Kidney (tissue), 14 donors: ENCODE data around the gene RNGTT. TPM values are rescaled to one million over a fixed set of nuclear protein-coding genes. Genes with fewer than 3 reads are reported as not detected.

ENCODE experiments used
- DNase-seq, 5 donors: peaks; one replicate each; pipeline ENCODE4 v3.0.0-alpha.2; 2013 to 2020
- FAIRE-seq: peaks from 2 replicates; lab custom pipeline; 2012; peaks lifted over from hg19 to GRCh38; lab: Jason Lieb, UNC
- H3K27ac ChIP-seq, 2 donors: one replicate each; pipeline ENCODE4 v1.7.0; 2013; ENCODE audit warnings: low read depth in 2 of 2, low read length in 2 of 2, inconsistent platforms in 1 of 2
- H3K27me3 ChIP-seq: one replicate; pipeline ENCODE4 v1.7.1; 2013; ENCODE audit warnings: low read length, inconsistent platforms; ENCODE audit not compliant: control insufficient read depth, insufficient read depth
- H3K36me3 ChIP-seq, 3 donors: one replicate each; pipeline versions ENCODE4 v1.7.0 to v1.7.1; 2013; ENCODE audit warnings: low read length in 3 of 3, control low read depth in 1 of 3, inconsistent platforms in 1 of 3; ENCODE audit not compliant: insufficient read depth in 3 of 3, control insufficient read depth in 2 of 3
- H3K4me1 ChIP-seq, 3 donors: one replicate each; pipeline versions ENCODE4 v1.7.0 to v1.7.1; 2013; ENCODE audit warnings: low read length in 3 of 3, inconsistent platforms in 1 of 3, low read depth in 1 of 3; ENCODE audit not compliant: control insufficient read depth in 2 of 3, insufficient read depth in 2 of 3
- H3K4me3 ChIP-seq, 3 donors: one replicate each; pipeline versions ENCODE4 v1.7.0 to v1.8.1; 2013; ENCODE audit warnings: low read length in 3 of 3, control low read depth in 1 of 3, inconsistent platforms in 1 of 3
- H3K9ac ChIP-seq, 3 donors: one replicate each; pipeline versions ENCODE4 v1.7.0 to v1.7.1; 2013; ENCODE audit warnings: low read length in 3 of 3, control low read depth in 1 of 3, inconsistent platforms in 1 of 3
- H3K9me3 ChIP-seq, 3 donors: one replicate each; pipeline versions ENCODE4 v1.7.0 to v1.7.1; 2013; ENCODE audit warnings: low read length in 3 of 3, control low read depth in 1 of 3, inconsistent platforms in 1 of 3; ENCODE audit not compliant: control insufficient read depth in 2 of 3, insufficient read depth in 1 of 3
- intact Hi-C: fragments of 100-400 bp; cut with DNase I; formaldehyde crosslinking; loops from one replicate; pipeline ENCODE4 v1.11.1; 2022
- polyA plus RNA-seq: library from polyadenylated mRNA; stranded (reverse); fragments of 350-450 nt; fragmentation: Illumina TruSeq; extraction: RNeasy Lipid Tissue Mini Kit (QIAGEN cat#74804); gene quantifications from one replicate; pipeline ENCODE4 v1.2.3, GENCODE V29; 2014; ENCODE audit warnings: low read depth, low replicate concordance; ENCODE audit not compliant: insufficient read depth
- total RNA-seq: library from RNA; stranded (reverse); fragmentation: NEBNext Ultra II Directional; extraction: Animal tissue kit (Norgen Biotek cat#: 25700); gene quantifications from one replicate; pipeline ENCODE4 v1.2.1, GENCODE V29; 2021
- TF ChIP-seq, protein P1 (sequence below): IDR thresholded peaks from 3 replicates; pipeline ENCODE4 v1.5.1; 2012; ENCODE audit warnings: mild to moderate bottlenecking, moderate library complexity, borderline replicate concordance; ENCODE audit not compliant: insufficient read depth; ENCODE audit errors: extremely low read depth
- donor health status: control.
- donor health status: control.
- donor health status: control.
- donor health status: control.
- donor health status: control.
- donor health status: DM: yes; HTN: yes; CAD: no.
- donor health status: Normal renal cell carcinoma (clear cell type).

The RNGTT gene
- total and polyA plus RNA-seq, 2 donors from 2014 or later = 5.4 to 13.8 TPM

DNA sequence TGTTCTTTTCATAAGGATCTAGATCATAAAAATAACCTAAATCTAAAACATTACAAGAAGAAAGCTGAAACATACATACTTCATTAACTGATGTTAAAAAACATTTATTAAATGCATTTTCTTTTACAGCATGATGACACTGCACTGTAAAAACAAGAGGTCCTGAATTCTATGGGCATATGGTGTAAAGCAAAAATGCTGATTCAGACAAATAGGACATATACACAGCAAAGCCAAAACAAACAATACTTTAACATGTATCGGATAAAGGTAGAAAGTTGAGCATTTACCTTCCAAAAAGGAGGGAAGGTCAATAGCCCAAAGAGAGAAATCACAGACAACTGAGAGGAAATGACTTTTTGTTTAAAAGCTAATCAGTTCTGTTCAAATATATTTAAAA, 221.5 kb downstream of the RNGTT start:
- Histone ChIP-seq H3K27ac (no peak overlapping the region), H3K9ac (no peak overlapping the region), H3K4me1 (no peaks in the 10 kb centered on the region), H3K4me3 (no peak overlapping the region), H3K36me3 (no peaks in the 10 kb centered on the region), H3K9me3 (no peaks in the 10 kb centered on the region), H3K27me3 (no peaks in the 10 kb centered on the region)
- TF ChIP-seq, protein P1, sequence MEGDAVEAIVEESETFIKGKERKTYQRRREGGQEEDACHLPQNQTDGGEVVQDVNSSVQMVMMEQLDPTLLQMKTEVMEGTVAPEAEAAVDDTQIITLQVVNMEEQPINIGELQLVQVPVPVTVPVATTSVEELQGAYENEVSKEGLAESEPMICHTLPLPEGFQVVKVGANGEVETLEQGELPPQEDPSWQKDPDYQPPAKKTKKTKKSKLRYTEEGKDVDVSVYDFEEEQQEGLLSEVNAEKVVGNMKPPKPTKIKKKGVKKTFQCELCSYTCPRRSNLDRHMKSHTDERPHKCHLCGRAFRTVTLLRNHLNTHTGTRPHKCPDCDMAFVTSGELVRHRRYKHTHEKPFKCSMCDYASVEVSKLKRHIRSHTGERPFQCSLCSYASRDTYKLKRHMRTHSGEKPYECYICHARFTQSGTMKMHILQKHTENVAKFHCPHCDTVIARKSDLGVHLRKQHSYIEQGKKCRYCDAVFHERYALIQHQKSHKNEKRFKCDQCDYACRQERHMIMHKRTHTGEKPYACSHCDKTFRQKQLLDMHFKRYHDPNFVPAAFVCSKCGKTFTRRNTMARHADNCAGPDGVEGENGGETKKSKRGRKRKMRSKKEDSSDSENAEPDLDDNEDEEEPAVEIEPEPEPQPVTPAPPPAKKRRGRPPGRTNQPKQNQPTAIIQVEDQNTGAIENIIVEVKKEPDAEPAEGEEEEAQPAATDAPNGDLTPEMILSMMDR = no peak
- no peak for FAIRE-seq
- intact Hi-C loops = no loop called here
- no peak for DNase-seq

- no peaks in the 10 kb centered on the region for H3K9me3 ChIP-seq
- no peaks in the 10 kb centered on the region for H3K27me3 ChIP-seq
- FAIRE-seq (no peak), DNase-seq (no peak)
- TF ChIP-seq, protein P1 = no peak
- intact Hi-C loops = no loop called here
- H3K27ac ChIP-seq = no peak overlapping the region
- H3K9ac ChIP-seq = no peak overlapping the region
- H3K36me3 ChIP-seq = no peaks in the 10 kb centered on the region
- H3K4me1 ChIP-seq = no peaks in the 10 kb centered on the region
- H3K4me3 ChIP-seq = no peak overlapping the region
Observed at GRCh38 chr6:88741071-88741470, 222.3 kb downstream of the RNGTT start.

DNA sequence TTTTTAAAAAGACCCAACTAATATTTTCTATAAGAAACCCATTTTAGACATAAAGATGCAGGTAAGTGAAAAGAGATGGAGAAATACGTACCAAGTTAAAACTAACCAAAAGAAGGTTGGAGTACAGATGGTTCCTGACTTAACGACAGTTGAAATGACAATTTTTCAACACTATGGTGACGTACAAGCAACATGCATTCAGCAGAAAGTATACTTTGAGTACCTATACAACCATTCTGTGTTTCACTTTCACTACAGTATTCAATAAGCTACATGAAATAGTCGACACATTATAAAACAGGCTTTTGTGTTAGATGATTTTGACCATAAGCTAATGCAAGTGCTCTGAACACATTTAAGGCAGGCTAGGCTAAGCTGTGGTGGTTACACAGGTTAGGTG, 228.9 kb downstream of the RNGTT start:
- intact Hi-C loops = no loop called here
- H3K27ac ChIP-seq = no peak overlapping the region
- H3K9ac ChIP-seq = no peak overlapping the region
- H3K9me3 ChIP-seq = no peaks in the 10 kb centered on the region
- FAIRE-seq (no peak), DNase-seq (no peak)
- H3K27me3 ChIP-seq = no peaks in the 10 kb centered on the region
- no peaks in the 10 kb centered on the region for H3K36me3 ChIP-seq
- TF ChIP-seq, protein P1 = no peak
- no peaks in the 10 kb centered on the region for H3K4me1 ChIP-seq
- no peak overlapping the region for H3K4me3 ChIP-seq

DNA sequence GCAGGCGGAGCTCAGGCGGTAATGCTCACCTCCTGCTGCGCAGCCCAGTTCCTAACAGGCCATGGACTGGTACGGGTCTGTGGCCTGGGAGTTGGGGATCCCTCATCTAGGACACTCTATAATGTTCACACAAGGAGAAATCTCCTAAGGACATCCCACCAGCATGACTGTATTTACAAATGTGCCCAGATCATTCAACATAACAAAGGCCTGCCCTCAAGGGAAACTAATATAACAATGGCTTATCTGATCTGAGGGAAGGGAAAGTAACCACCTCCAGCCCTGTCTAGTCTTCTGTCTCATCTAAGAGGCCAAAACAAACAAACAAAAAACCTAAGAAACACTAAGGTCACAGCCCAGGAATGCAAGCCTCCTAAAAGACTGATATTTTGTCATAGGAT, 232.8 kb downstream of the RNGTT start:
- TF ChIP-seq, protein P1 = no peak
- Histone ChIP-seq H3K9ac (no peak overlapping the region), H3K27ac (no peak overlapping the region), H3K4me1 (no peaks in the 10 kb centered on the region), H3K27me3 (no peaks in the 10 kb centered on the region), H3K4me3 (no peak overlapping the region), H3K36me3 (no peaks in the 10 kb centered on the region), H3K9me3 (no peaks in the 10 kb centered on the region)
- DNase-seq (peak in 1 of 5 donors; percentile 22), FAIRE-seq (no peak)
- intact Hi-C loops = no loop called here
